WTC11 (cell line): Measurements from ENCODE around the gene SMYD1. TPM values are rescaled to one million over a fixed set of nuclear protein-coding genes. Genes with fewer than 3 reads are reported as not detected.

Experiments
- CDX4 ChIP-seq: fragments of 250-450 bp; sonication (Bioruptor Pico); IDR thresholded peaks from 2 replicates; pipeline ENCODE4 v1.9.0; 2021; ENCODE audit warnings: moderate library complexity, mild to moderate bottlenecking, inconsistent platforms, borderline replicate concordance
- CREM ChIP-seq: sonication (generic); formaldehyde crosslinking; IDR thresholded peaks from 2 replicates; pipeline ENCODE4 v1.8.1; 2022; ENCODE audit warnings: mild to moderate bottlenecking, missing genetic modification reagents, moderate library complexity
- CTCF ChIP-seq: fragments of 200-600 bp; IDR thresholded peaks from 2 replicates; pipeline ENCODE4 v1.8.0; 2022; ENCODE audit warnings: antibody characterized with exemption
- E2F1 ChIP-seq: sonication (generic); formaldehyde crosslinking; IDR thresholded peaks from 2 replicates; pipeline ENCODE4 v1.8.0; 2022; ENCODE audit warnings: mild to moderate bottlenecking, missing genetic modification reagents
- ELF4 ChIP-seq: sonication (generic); formaldehyde crosslinking; IDR thresholded peaks from 2 replicates; pipeline ENCODE4 v1.8.1; 2022; ENCODE audit warnings: low read depth, mild to moderate bottlenecking, moderate library complexity, missing genetic modification reagents
- ETV6 ChIP-seq: sonication (generic); formaldehyde crosslinking; IDR thresholded peaks from 2 replicates; pipeline ENCODE4 v1.8.1; 2022; ENCODE audit warnings: mild to moderate bottlenecking, missing genetic modification reagents
- FOXJ3 ChIP-seq: sonication (generic); formaldehyde crosslinking; IDR thresholded peaks from 2 replicates; pipeline ENCODE4 v1.9.0; 2021; ENCODE audit warnings: missing genetic modification reagents, mild to moderate bottlenecking, borderline replicate concordance
- KAT7 ChIP-seq: sonication (generic); formaldehyde crosslinking; IDR thresholded peaks from 2 replicates; pipeline ENCODE4 v1.8.1; 2023; ENCODE audit warnings: missing genetic modification reagents, mild to moderate bottlenecking, borderline replicate concordance
- NFE2L1 ChIP-seq: sonication (generic); formaldehyde crosslinking; IDR thresholded peaks from 2 replicates; pipeline ENCODE4 v1.8.1; 2023; ENCODE audit warnings: missing genetic modification reagents
- OVOL2 ChIP-seq: fragments of 250-450 bp; sonication (Bioruptor Pico); IDR thresholded peaks from 2 replicates; pipeline ENCODE4 v1.9.0; 2021; ENCODE audit warnings: mild to moderate bottlenecking, borderline replicate concordance
- PRDM15 ChIP-seq: sonication (generic); formaldehyde crosslinking; IDR thresholded peaks from 2 replicates; pipeline ENCODE4 v1.8.0; 2022; ENCODE audit warnings: missing genetic modification reagents
- PREB ChIP-seq: sonication (generic); formaldehyde crosslinking; IDR thresholded peaks from 2 replicates; pipeline ENCODE4 v1.8.1; 2022; ENCODE audit warnings: mild to moderate bottlenecking, missing genetic modification reagents, moderate library complexity, borderline replicate concordance
- SMAD4 ChIP-seq: sonication (generic); formaldehyde crosslinking; IDR thresholded peaks from 2 replicates; pipeline ENCODE4 v1.8.0; 2022; ENCODE audit warnings: mild to moderate bottlenecking, missing genetic modification reagents
- SP1 ChIP-seq: sonication (generic); formaldehyde crosslinking; conservative IDR thresholded peaks from 2 replicates; pipeline ENCODE4 v1.8.1; 2022; ENCODE audit warnings: missing genetic modification reagents
- TEAD1 ChIP-seq: sonication (generic); formaldehyde crosslinking; IDR thresholded peaks from 2 replicates; pipeline ENCODE4 v1.8.0; 2022; ENCODE audit warnings: mild to moderate bottlenecking, missing genetic modification reagents
- USF1 ChIP-seq: sonication (generic); formaldehyde crosslinking; IDR thresholded peaks from 2 replicates; pipeline ENCODE4 v1.8.0; 2022; ENCODE audit warnings: mild to moderate bottlenecking, missing genetic modification reagents
- ZBTB21 ChIP-seq: sonication (generic); formaldehyde crosslinking; IDR thresholded peaks from 2 replicates; pipeline ENCODE4 v1.8.1; 2023; ENCODE audit warnings: mild to moderate bottlenecking, missing genetic modification reagents, borderline replicate concordance
- ZNF263 ChIP-seq: sonication (generic); formaldehyde crosslinking; IDR thresholded peaks from 2 replicates; pipeline ENCODE4 v1.8.1; 2022; ENCODE audit warnings: low read depth, mild to moderate bottlenecking, moderate library complexity, missing genetic modification reagents
- ZNF281 ChIP-seq: sonication (generic); formaldehyde crosslinking; IDR thresholded peaks from 2 replicates; pipeline ENCODE4 v1.8.0; 2023; ENCODE audit warnings: mild to moderate bottlenecking, missing genetic modification reagents
- ZNF396 ChIP-seq: fragments of 250-450 bp; sonication (Bioruptor Pico); IDR thresholded peaks from 2 replicates; pipeline ENCODE4 v1.8.0; 2021; ENCODE audit warnings: mild to moderate bottlenecking, moderate library complexity, borderline replicate concordance
- ZNF425 ChIP-seq: fragments of 250-450 bp; sonication (Bioruptor Pico); conservative IDR thresholded peaks from 2 replicates; pipeline ENCODE4 v1.9.0; 2021; ENCODE audit warnings: mild to moderate bottlenecking
- total RNA-seq: library from RNA; stranded (reverse); gene quantifications from 3 replicates; pipeline ENCODE4 v1.2.3, GENCODE V29; 2021

The SMYD1 gene
- total RNA-seq, 1 experiment from 2014 or later = not detected

GRCh38 chr2:88055371-88056128 lies 12.1 kb upstream of the SMYD1 start, which contains the start of gene KRCC1 (continued):
- TF ChIP-seq PRDM15 (CRISPR knock-in tag) = no peak
- TF ChIP-seq CREM (CRISPR knock-in tag) = no peak; the same call in none of the 2 replicates
- TF ChIP-seq ETV6 (CRISPR knock-in tag) = 0 out of 2 replicates have a peak, but pooled peaks have one; percentile 16
- TF ChIP-seq OVOL2 = no peak
- no peak for TF ChIP-seq PREB (CRISPR knock-in tag)
- TF ChIP-seq ZNF425 = no peak
- no peak for TF ChIP-seq E2F1 (CRISPR knock-in tag)
- TF ChIP-seq ELF4 (CRISPR knock-in tag) = no peak; the same call in 1 of the 2 replicates
- TF ChIP-seq ZBTB21 (CRISPR knock-in tag) = no peak
- no peak for TF ChIP-seq NFE2L1 (CRISPR knock-in tag)
- no peak for TF ChIP-seq ZNF281 (CRISPR knock-in tag)
- TF ChIP-seq SMAD4 = no peak
- TF ChIP-seq ZNF396 (CRISPR knock-in tag) = no peak
- no peak for TF ChIP-seq CTCF
- TF ChIP-seq KAT7 = no peak; the same call in 1 of the 2 replicates
- TF ChIP-seq CDX4 (CRISPR knock-in tag) = no peak
- peak; percentile 36; the same call in 1 of the 2 replicates for TF ChIP-seq SP1
- TF ChIP-seq TEAD1 = no peak
- no peak for TF ChIP-seq ZNF263 (CRISPR knock-in tag)
- no peak for TF ChIP-seq USF1
- TF ChIP-seq FOXJ3 = no peak
